GM23248 (cell line): ENCODE data around the gene NEFH.

Experiments used
- EZH2 ChIP-seq: fragments of 200-600 bp; sonication (generic); IDR thresholded peaks from 2 replicates; pipeline ENCODE4 v1.6.1; 2018; ENCODE audit warnings: antibody characterized with exemption, mild to moderate bottlenecking; ENCODE audit not compliant: insufficient read depth, poor library complexity, severe bottlenecking
- EZH2phosphoT487 ChIP-seq: fragments of 200-600 bp; sonication (generic); IDR thresholded peaks from 2 replicates; pipeline ENCODE4 v1.6.1; 2018; ENCODE audit warnings: antibody characterized with exemption, moderate library complexity, mild to moderate bottlenecking, low read depth; ENCODE audit not compliant: insufficient read depth

DNA sequence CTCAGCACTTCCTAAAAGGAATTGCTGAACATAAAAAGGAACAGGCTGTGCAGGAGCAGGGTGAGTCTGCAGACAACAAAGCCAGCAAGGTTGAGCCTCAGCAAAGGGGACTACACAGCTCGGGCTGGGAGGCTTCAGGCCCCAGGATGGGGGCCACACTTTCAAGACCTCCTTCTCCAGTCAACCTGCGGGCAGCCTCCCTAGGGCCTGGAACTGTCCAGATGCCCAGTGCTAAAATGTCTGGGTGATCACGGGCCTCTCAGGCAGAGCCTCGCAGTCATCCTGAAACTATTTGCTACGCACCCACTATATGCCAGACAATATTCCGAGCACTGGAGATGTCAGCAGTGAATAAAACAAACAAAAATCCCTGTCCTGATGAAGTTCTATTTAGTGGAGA is 3.9 kb upstream of the NEFH start:
- TF ChIP-seq EZH2 = no peak
- no peak for TF ChIP-seq EZH2phosphoT487
